OCI-M2 (cell line): ENCODE measurements around the gene PLSCR4.
"Not testable (repeated sequence)": the region's sequence is repeated elsewhere in the genome, so short reads cannot be mapped to it uniquely, and the experiment has no call there.

Experiments used
- DNase-seq: peaks from one replicate; lab custom pipeline; 2025; ENCODE audit not compliant: unreplicated experiment; lab: John Stamatoyannopoulos, UW

The PLSCR4 gene

GRCh38 chr3:146250449-146251382 is at the start of gene PLSCR4:
Gene PLSCR4, minus strand, starts transcription at chr3:146251105. Its CDS starts 29,034 bp downstream, at chr3:146222071.
- DNase-seq: no peak

- not testable (repeated sequence) for DNase-seq
Observed at GRCh38 chr3:146293401-146293800, 42.5 kb upstream of the PLSCR4 start.

GRCh38 chr3:146283781-146284445 is 33.0 kb upstream of the PLSCR4 start:
- no peak for DNase-seq

GRCh38 chr3:146280864-146281263 is 30.0 kb upstream of the PLSCR4 start:
- no peak for DNase-seq

GRCh38 chr3:146279951-146280350 is 29.0 kb upstream of the PLSCR4 start:
- DNase-seq: no peak

- no peak for DNase-seq
Observed at GRCh38 chr3:146279013-146279412, 28.1 kb upstream of the PLSCR4 start.

GRCh38 chr3:146277953-146278631 is 27.2 kb upstream of the PLSCR4 start:
- no peak for DNase-seq

GRCh38 chr3:146275476-146275875 is 24.6 kb upstream of the PLSCR4 start:
- no peak for DNase-seq

GRCh38 chr3:146274833-146275232 is 23.9 kb upstream of the PLSCR4 start:
- DNase-seq: no peak

- DNase-seq: no peak
Observed at GRCh38 chr3:146273721-146274407, 23.0 kb upstream of the PLSCR4 start.

GRCh38 chr3:146271180-146271579 is 20.3 kb upstream of the PLSCR4 start:
- DNase-seq: no peak

GRCh38 chr3:146269271-146269670 is 18.4 kb upstream of the PLSCR4 start:
- no peak for DNase-seq

- DNase-seq: no peak
Observed at GRCh38 chr3:146268535-146269219, 17.8 kb upstream of the PLSCR4 start.

GRCh38 chr3:146265720-146266119 is 14.8 kb upstream of the PLSCR4 start:
- DNase-seq: no peak

- no peak for DNase-seq
Observed at GRCh38 chr3:146262371-146263110, 11.6 kb upstream of the PLSCR4 start.

- DNase-seq: no peak
Observed at GRCh38 chr3:146259880-146260589, 9.1 kb upstream of the PLSCR4 start.

- DNase-seq: no peak
Observed at GRCh38 chr3:146256851-146257486, 6.1 kb upstream of the PLSCR4 start.

- DNase-seq: not testable (repeated sequence)
Observed at GRCh38 chr3:146252445-146252844, 1.5 kb upstream of the PLSCR4 start.

- DNase-seq: no peak
Observed at GRCh38 chr3:146249921-146250320, 984 bp downstream of the PLSCR4 start.
